NAMALWA (cell line): ENCODE data around the gene ZNF546.
"Not testable (repeated sequence)": the region's sequence is repeated elsewhere in the genome, so short reads cannot be mapped to it uniquely, and the experiment has no call there.

ENCODE experiments used
- DNase-seq: peaks from one replicate; pipeline ENCODE4 v3.0.0-alpha.2; 2015; ENCODE audit warnings: low spot score

Gene ZNF546

DNA sequence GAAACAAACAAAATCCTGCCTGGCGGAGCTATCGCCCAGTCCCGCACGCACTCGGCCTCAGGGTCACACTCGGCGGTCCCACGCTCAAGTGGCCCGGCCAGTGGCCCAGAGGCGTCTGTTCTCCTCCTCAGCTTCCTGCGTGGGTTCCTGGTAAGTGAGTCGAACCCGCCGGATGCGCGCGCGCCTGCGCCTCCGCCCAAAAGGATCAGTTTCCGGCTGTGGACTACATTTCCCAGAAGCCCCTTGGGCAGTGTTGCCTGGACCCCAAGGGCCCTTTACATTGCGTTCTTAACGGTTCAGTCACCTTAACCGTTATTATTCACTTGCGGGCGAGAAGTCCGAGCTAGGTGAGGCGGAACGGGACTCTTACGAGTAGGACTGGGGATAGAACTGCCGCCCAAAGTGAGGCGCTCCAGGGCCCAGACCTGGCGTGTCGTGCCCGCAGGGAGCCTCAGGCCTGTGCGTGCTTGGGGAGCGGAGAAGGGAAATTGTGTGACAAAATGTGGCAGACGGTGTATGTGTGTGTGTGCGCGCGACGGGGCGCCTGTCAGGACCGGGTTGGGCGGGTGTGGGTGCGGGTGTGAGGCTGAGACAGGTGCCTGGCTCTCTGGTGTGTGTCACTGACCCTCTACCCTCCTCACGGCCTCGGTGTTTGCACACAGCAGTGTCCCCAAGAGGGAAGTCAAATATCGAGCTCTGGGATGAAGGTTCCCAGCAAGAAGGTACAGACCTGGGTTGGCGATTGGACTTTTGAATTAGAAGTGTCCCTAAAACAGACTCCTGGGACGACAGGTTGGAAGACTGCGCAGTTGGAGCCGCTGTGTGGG lies at the start of gene ZNF546:
TSS of gene ZNF546 (plus strand) at position 250 of the 827 bp plus-strand sequence. CDS start 1,267 bp downstream, outside the sequence.
- peak; percentile 95 for DNase-seq

DNA sequence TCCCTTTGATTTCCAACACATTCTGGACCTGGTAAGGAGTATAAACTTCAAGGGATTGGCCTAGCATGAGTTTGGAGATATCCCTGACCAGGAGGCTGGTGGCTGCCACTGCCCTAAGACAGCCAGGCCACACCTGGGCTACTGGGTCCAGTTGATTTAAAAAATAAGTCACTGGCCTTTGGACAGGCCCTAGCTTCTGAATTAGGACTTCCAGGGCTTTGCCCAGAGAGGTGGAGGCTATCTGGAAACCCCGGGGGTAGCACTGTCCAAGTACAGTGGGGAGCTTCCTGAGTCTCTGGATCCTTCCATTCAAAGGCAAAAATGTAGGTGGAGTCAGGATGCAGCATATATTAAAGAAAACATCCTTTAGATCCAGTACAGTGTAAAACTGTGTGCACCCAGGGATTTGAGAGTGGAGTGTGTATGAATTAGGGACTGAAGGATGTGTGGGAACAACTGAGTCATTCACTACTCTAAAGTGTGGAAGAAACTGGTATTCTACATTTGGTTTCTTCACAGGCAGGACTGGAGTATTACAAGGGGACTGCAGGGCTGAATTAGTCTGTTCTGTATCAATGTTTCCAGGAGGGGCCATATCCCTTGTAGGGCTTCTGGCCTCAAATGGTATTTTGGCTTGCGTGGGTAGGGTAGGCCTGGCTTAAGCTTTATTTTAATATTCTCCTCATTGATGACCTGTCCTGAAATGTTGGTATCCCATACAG lies 47.7 kb upstream of the ZNF546 start:
- no peak for DNase-seq

DNA sequence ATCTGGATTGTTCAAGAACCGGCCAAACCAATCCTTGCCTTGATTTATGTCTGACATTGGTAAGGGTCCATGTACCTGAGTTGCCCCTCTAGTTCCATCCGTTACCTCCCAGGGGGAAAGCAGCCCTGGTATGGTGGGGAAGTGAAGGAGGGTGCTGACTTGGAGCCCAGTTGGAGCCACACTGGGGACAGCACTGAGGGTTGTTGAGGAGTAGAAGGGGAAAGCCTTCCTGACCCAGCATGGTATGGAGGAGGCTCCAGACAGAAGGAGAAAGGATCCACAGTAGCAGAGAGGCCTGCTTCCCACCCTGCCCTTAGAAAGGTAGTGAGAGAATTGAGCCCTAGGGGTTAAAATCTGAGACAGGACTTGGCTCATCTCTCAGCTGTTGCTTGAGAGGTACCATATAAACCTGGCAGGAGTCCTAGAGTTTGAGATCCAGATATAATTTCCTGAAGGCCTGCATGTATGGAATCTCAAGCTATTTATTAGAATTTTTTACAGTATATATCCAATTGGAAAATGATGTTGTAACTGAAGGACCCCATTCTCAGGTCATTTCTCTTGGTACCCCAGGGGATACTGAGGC lies 45.7 kb upstream of the ZNF546 start:
- DNase-seq: no peak

DNA sequence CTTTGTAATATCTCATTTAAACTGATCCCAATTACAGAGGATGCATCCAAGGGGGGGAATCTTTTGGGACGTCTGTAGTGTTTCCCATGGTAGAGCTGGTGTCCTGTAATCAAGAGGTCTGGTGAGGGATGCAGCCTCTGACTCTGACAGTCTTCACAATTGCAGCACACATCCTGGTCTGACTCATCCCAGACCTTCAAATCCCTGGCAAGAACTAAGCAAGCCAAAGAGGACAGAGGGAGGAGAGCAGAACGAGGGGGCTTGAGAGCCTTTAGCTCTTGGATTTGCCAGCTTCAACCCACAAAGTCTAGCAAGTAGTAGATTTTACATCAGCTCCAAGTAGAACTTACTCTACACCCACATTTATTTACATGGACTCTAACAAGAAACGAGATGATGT lies 45.2 kb upstream of the ZNF546 start:
- no peak for DNase-seq

DNA sequence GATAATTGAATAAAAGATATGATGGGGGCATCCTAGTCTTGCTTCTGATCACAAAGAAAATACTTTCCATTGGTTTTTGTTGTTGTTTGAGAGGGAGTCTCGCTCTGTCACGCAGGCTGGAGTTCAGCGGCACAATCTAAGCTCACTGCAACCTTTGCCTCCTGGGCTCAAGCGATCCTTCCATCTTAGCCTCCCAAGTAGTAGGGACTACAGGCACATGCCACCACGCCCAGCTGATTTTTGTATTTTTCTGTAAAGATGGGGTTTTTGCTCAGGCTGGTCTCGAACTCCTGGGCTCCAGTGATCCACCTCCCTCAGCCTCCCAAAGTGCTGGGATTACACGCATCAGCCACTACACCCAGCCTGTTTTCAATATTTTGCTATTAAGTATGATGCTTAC lies 42.9 kb upstream of the ZNF546 start:
- no peak for DNase-seq

DNA sequence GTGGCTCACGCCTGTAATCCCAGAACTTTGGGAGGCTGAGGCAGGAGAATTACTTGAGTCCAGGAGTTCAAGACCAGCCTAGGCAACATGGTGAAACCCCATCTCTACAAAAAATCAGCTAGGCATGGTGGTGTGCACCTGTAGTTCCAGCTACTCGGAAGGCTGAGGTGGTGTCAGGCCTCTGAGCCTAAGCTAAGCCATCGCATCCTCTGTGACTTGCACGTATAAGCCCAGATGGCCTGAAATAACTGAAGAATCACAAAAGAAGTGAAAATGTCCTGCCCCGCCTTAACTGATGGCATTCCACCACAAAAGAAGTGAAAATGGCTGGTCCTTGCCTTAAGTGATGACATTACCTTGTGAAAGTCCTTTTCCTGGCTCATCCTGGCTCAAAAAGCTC lies 39.0 kb upstream of the ZNF546 start:
- DNase-seq: not testable (repeated sequence)

DNA sequence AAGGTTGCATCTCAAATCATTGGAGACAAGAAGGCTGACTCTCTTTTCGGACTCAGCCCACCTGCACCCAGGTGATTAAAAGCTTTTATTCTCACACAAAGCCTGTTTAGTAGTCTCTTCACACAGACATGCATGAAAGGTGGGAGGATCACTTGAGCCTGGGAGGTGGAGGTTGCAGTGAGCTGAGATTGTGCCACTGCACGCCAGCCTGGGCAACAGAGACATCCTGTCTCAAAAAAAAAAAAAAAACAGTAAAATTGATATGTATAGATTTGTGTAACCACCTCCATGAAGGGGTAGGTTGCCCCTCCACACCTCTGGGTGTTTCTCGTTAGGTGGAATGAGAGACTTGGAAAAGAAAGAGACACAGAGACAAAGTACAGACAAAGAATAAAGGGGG lies 37.9 kb upstream of the ZNF546 start:
- DNase-seq: not testable (repeated sequence)

DNA sequence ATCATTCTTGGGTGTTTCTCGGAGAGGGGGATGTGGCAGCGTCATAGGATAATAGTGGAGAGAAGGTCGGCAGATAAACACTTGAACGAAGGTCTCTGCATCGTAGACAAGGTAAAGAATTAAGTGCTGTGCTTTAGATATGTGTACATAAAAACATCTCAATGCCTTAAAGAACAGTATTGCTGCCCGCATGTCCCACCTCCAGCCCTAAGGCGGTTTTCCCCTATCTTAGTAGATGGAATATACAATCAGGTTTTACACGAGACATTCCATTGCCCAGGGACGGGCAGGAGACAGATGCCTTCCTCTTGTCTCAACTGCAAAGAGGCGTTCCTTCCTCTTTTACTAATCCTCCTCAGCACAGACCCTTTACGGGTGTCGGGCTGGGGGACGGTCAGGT lies 37.5 kb upstream of the ZNF546 start:
- not testable (repeated sequence) for DNase-seq

DNA sequence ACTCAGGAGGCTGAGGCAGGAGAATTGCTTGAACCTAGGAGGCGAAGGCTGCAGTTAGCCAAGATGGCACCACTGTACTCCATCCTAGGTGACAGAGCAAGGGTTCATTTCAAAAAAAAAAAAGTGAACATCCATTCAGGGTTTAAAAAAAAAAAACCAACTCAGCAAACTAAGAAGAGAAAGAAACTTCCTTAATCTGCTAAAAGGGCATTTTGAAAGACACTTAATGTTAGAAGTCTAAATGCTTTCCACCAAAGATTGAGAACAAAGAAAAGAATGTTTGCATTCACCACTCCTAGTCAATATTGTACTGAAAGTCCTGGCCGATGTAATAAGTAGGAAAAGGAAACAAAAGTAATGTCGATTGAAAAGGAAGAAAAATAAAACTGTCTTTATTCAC lies 33.0 kb upstream of the ZNF546 start:
- DNase-seq: no peak

DNA sequence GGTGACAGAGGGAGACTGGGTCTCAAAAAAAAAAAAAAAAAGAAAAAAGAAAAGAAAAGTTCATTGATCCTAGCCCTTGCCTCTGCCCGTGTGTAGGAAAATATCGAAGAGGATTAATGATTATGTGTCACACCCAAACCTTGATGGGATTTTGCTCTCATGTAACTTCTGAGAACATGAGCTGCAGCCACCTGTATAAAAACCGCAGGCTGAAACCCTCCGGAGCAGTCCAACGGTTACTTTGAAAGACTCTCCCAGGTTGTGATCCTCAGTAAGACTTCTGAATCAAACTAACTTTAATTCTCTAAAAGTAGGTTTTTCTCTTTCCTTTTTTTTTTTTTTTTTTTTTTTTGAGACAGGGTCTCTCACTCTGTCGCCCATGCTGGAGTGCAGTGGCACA lies 30.2 kb upstream of the ZNF546 start:
- no peak for DNase-seq

DNA sequence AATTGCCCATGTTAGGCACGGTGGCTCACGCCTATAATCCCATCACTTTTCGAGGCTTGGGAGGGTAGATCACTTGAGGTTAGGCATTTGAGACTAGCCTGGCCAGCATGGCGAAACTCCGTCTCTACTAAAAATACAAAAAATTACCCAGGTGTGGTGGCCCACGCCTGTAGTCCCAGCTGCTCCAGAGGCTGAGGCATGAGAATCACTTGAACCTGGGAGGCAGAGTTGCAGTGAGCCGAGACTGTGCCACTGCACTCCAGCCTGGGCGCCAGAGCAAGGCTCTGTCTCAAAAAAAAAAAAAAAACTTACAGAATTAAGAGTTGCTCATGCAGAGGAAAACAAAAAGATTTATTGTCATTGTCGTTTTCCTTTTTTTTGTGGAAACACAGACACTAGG lies 29.3 kb upstream of the ZNF546 start:
- no peak for DNase-seq

DNA sequence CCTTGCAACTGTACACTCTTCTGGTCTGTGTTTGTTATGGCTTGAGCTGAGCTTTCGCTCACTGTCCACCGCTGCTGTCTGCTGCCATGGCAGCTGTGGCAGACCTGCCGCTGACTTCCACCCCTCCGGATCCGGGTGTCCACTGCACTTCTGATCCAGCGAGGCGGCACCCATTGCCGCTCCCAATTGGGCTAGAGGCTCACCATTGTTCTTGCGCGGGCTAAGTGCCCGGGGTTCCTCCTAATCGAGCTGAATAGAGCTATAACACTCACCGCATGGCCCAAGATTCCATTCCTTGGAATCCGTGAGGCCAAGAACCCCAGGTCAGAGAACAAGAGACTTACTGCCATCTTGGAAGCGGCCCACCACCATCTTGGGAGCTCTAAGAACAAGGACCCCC lies 28.1 kb upstream of the ZNF546 start:
- no peak for DNase-seq

DNA sequence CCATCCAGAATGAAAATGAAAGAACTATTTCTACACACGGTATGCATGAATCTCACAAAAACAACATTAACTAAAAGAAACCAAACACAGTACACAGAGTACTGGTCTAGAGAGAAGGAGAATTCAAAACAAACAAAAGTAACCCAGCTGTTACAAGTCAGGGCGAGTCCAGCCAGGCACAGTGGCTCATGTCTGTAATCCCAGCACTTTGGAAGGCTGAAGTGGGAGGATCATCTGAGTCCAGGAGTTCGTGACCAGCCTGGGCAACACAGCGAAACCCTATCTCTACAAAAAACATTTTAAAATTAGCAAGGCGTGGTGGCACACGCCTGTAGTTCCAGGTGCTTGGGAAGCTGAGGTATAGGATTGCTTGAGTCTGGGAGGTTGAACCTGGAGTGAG lies 27.6 kb upstream of the ZNF546 start:
- no peak for DNase-seq

DNA sequence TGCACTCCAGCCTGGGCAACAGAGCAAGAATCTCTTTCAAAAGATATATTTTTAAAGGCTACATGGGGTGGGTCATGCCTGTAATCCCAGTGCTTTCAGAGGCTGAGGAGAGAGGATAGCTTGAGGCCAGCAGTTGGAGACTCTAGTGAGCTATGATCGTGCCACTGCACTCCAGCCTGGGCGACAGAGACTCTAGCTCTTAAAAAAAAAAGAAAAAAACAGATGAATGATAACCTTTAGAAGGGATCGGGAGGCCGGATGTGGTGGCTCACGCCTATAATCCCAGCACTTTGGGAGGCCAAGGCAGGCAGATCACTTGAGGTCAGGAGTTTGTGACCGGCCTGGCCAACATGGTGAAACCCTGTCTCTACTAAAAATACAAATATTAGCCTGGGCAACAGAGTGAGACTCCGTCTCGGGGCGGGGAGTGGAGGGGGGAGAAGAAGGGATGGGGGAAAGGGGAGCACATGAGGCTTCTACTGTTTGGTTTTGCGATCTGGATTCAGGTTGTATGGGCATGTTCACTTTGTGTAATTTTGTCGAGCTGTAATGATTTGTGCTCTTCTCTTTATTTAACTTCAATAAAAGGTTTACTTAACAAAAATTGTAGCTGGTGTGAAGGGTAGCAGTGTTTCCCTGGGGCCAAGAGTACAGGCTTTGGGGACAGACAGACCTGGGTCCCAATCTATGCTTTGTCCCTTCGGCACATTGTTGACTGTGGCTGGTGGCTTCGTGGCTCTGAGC lies 27.0 kb upstream of the ZNF546 start:
- DNase-seq: no peak

DNA sequence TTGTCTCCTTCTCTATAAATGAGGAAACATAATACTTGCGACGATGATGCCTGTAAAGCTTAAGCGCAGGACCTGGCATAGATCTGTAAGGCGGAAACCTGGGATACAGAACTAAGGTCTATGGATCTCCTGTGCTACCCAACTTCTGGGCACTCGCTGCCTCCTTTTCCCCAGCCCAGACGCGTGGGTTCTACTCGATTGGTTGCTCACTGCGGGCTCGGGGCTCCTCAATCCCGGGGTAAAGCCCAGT lies 26.5 kb upstream of the ZNF546 start:
- no peak for DNase-seq

DNA sequence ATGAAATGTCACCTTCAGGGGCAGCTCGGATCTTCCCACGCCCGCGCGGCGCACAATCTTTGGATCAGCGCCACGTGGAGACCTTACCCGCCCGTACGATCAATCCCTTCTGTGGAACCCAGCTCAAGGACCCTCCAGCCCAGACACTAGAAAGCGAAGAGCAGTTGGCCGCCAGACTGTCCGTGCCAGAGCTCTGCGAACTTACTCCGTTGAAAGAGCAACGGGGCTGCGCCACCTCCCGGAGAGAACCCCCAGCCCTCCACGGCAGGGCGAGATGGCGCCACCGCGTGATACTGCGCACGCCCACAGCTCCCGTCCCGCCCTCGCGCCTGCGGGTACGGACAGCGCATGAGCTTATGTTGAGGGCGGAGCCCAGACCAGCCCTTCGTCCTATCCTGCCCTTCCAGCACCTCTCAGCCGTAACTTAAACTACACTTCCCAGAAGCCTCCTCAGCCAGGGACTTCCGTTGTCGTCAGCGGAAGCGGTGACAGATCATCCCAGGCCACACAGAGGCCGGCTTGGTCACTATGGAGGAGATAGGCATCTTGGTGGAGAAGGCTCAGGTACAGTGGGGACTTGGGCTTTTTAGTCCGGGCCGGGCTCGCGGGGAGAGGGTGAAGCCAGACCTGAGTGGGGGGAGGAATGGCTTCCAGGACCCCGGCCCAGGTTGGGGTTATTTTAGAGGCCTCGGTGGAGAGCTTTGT lies 26.0 kb upstream of the ZNF546 start, which contains the start of gene PSMC4:
TSS of gene PSMC4 (plus strand) at position 491 of the 705 bp plus-strand sequence. CDS start at position 529, 38 bp downstream.
- peak; percentile 99 for DNase-seq

DNA sequence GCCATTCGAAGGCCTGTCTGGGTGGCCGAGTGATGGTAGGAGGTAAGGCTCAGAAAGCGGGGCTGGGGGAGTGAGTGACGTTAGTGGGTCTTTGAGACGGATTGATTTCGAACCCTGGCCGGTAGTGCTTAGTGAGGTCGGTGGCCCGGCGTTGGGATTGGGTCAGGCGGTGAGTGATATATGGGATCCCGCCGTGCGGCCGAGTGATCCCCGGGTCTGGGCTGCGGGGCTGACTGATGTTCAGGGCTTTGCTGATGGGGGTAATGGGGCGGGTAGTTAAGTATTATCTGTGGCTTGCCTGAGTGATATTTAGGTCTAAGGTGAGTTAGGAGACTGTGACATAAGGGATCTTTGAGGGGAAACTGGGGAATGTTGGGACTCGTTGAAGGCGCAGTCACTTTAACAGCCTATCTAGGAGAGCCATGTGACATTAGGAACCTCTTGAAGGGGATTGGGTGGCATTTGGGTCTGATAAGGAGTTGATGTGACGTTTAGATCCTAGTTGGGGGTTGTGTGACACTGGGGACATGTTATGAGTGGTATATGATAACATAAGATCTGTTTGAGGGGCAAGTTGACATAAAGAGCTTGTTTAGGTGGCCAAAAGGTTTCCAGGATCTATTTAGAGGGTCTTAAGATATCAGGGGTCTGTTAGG lies 25.4 kb upstream of the ZNF546 start:
- peak; percentile 31 for DNase-seq

DNA sequence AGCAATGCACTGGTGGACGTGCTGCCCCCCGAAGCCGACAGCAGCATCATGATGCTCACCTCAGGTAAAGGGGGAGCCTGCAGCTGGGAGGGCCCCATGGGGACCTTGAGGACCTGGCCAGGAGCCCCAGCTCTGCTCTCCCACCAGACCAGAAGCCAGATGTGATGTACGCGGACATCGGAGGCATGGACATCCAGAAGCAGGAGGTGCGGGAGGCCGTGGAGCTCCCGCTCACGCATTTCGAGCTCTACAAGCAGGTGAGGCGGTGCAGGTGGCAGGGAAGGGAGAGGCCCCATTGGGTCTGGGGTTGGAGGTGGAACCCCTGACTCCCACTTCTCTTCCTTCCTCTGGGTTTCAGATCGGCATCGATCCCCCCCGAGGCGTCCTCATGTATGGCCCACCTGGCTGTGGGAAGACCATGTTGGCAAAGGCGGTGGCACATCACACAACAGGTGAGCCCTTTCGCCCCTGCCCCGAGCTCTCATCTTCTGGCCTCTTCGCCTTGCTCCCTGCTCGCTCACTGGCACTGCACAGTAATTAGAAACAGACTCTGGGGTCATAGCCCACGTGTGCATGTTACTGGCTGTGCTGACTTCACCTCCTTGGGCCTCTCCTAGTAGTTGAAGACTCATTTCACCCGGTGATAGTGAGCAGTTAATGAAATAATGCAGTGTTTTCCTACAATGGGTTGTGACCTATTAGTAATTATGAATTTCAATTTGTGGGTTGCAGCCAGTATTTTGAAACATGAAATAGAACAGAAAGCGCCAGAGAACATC lies 22.3 kb upstream of the ZNF546 start:
- DNase-seq: no peak

DNA sequence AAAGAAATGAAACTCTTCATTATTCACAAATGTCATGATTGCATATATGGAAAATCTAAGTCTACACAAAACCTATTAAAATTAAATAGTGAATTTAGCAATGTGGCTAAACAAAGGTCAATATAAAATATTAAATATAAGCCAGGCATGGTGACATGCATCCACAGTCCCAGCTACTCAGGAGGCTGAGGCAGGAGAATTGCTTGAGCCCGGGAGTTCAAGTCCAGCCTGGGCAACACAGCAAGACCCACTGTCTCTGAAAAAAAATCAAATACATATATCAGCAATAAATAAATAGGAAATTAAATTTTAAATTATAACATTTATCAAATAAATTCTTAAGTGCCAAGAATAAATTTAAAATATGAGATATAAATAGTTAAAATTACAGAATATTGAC lies 14.0 kb upstream of the ZNF546 start:
- no peak for DNase-seq

DNA sequence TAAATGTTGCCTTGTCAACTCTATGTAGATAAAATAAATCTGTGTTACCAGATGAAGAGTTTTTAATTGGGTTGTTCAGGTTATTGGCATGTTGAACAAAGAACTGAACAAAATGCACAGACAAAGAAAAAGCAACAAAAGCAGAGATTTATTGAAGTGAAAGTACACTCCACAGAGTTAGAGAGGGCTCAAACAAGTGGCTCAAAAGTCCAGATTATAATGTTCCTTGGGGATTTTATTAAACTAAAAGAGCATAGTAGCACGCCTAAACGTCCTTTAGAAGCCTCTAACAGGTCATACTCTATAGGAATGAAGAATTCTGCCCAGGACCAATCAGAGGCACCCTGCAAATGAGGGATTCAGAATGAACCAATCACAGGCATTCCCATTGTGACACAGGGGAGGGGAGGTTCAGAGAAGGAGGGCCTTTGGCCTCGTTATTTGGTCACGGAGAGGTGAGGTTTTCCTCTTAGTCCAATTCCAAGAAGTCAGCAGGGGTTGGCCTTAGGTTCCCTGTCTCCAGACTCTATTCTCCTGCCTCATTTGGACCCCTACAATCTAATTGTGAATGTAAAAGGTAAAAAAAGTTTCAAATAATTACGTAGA lies 13.1 kb upstream of the ZNF546 start:
- no peak for DNase-seq
